GM19043 (cell line): Measurements from ENCODE around the gene AHI1.

ENCODE experiments used
- ATAC-seq: cut with Tn5 transposase; IDR thresholded peaks from one replicate; pipeline ENCODE4 v1.9.1; 2021; ENCODE audit warnings: low read depth; ENCODE audit not compliant: unreplicated experiment

Gene AHI1

GRCh38 chr6:135497412-135498184 lies at the start of gene AHI1:
AHI1 (minus strand) TSS chr6:135497740; CDS start chr6:135492237, 5,503 bp downstream.
- peak; percentile 95 for ATAC-seq

DNA sequence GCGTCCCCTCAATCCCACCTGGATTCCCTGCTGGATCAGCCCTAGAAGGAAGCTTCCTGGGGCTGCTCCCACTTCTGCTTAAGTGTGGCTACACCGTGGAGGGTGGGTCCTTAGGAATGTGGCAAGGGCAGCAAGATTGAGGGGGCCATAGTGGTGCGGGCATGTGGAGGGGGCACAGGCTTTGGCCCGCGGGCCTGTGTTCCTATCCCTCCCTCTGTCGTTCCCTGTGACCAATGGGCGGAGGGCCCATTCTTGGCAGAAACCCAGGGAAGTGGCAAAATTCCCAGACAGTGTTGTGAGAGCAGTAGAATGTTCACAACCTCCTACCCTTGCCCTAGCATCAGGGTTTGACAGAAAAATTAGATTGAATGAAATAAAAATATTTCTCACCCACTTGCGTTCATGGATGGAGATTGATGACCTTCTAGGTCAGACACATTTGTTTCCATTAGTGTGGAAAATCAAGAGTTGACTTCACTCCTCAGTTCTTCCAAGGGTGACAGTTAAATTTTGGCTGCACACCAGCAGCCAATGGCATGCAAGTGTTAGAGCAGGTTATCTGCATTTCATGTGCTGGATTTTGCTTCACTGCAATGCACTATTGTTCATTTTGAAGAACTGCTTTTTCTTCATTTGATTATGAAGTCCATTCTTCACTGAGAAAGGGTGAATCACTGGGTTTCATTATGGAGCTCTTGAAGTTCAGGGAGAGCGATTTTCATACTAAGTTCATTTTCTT lies 49.3 kb upstream of the AHI1 start:
- no peak for ATAC-seq

GRCh38 chr6:135546206-135546605 lies 48.7 kb upstream of the AHI1 start:
- no peak for ATAC-seq

DNA sequence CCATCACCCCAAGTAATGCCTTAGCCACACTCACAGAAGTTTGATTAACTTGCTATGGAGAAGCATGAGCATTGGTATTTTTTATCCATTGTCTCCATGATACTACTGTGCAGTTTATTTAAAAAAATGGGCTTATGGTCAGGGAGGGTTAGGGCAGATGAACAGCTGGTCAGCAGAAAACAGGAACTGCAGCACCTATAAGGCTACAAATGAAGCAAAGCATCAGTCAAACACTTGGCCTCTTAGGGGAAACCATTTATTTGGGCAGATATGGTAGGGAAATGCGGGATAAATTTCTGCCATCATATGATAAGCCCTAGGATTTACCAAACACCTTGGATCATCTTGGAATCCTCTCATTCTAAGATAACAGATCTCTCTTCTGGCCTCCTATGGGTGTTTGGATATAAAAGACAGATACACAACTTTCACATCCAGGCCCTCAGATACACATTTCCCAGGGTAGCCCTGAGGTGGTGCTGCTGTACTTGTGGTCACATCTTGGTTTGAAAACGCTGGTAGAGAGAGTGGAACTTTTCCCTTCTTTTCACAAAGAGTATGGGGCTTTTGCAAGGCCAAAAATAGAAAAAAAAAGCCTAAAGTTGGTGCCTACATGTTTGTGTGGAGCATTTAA lies 42.8 kb upstream of the AHI1 start:
- no peak for ATAC-seq

GRCh38 chr6:135537741-135538301 lies 40.3 kb upstream of the AHI1 start:
- ATAC-seq, result no peak

- no peak for ATAC-seq
These were observed 38.5 kb upstream of the AHI1 start for GRCh38 chr6:135535989-135536414.

DNA sequence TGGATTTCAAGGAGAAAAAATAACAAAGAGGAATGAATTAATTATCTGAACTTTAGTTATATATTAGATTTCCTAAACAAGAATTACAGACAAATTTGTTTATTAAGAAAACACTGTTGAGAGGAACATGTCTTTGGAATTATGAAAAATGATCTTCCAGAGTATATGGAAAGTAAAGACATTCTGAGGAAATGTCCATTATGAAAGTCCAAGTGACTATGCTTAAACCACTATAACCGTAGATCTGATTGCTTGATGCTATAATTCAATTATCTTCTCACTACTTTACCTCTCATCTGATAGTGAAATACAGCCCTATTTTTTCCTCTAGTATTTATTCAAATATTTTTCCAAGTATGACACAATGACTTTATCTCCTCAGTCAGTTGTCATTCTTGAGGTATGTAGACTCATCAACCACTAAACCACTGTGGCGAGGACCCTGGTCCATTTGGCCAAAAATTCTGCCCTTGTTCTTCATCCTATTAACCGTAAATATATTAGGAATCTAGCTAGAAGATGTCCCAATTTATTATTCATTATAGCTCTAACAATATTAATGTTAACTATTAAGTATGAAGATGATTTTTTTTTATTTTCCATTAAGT lies 37.3 kb upstream of the AHI1 start:
- ATAC-seq, result no peak

DNA sequence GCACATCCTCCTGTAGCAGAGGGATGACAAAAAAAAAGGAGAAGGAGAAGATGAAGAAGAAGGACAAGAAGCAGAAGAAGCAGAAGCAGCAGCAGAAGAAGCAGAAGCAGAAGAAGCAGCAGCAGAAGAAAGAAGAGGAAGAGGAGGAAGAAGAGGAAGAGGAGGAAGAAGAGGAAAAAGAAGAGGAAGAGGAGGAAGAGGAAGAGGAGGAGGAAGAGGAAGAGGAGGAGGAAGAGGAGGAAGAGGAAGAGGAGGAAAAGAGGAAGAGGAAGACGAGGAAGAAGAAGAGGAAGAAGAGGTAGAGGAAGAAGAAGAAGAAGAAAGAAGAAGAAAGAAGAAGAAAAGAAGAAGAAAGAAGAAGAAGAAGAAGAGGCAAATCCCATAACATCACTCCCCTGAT lies 35.0 kb upstream of the AHI1 start:
- ATAC-seq, result no peak

DNA sequence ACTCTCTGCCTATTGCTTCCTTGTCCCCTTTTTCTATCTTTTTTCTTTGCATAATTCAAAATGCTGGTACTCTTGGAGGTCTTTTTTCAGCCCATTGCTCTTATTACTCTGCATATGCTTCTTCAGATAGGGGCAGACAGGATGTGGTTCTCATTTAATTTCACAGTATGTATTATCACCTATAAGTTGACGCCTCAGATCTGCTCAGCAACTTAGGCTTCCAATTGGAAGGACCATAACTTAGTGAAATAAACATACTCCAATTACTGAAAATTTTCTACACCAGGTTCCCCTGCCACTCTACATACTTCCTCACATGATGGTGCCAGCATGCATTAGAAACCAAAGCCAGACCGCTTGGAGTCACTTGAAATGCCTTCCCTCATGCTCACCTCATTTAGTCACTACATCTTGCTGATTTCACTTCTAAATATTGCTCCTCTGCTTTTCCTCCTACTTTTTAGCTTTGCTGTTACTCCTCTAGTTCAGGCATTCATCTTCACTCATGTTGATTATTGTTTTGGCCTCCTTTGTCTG lies 34.5 kb upstream of the AHI1 start:
- ATAC-seq, result no peak

DNA sequence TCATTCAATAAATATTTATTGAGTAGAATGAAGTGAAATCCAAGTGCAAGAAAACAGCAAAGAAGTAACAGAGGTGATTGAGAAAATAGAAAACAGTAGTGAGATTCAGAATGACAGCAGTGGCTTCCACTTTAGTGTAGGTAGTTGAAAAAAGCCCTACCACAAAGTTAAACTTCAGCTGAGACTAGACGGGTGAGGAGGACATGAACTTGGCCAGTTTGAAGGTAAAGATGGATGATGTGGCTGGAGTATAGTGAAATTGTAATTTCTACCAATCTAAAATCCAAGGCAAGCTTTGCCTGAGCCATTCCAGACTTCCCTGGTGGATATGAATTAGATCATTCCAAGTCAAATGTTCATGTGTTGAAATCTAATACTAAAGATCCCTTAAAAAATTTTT lies 32.6 kb upstream of the AHI1 start:
- ATAC-seq, result no peak

- no peak for ATAC-seq
These were observed 30.4 kb upstream of the AHI1 start for GRCh38 chr6:135527960-135528249.

DNA sequence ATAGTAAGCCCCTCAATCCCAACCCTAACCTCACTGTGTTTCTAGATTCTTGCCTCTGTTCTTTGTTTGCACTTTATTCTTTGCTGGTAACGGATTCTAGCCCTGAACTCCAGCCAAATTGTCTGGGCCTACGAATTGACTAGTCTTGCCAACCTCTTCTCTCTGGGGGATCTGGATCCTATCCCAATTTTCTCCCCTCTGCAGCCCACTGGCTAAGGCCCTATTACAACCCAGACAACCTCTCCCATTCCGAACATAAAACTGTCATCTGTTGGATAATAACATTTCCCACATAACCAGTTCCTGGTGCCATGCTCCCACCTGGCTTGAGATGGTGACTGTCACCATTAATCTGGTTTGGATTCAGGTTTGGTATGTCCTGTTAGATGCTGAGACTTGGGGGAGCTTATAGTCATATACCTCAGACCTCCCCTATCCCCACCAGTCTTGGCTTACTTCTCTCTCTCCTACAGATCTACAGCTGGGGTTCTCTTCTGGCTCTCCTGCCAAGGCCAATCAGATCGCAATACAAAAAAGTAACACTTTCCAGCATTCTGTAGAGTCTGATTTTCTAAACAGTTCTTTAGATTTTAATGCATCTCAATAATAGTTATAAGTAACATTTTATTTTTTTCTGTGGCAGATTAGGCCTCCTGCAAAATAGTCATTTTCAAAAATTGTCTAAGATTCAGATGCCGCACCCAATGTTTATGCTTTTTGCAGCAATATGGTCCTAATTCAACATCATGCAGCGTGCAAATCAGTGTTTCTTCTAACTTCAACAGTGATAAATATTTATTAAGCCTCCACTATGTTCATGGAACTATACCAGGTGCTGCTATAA lies 29.8 kb upstream of the AHI1 start:
- ATAC-seq, result no peak

GRCh38 chr6:135525594-135525993 lies 28.1 kb upstream of the AHI1 start:
- no peak for ATAC-seq

GRCh38 chr6:135522965-135523692 lies 25.6 kb upstream of the AHI1 start:
- ATAC-seq, result no peak

GRCh38 chr6:135521431-135521830 lies 23.9 kb upstream of the AHI1 start:
- no peak for ATAC-seq

DNA sequence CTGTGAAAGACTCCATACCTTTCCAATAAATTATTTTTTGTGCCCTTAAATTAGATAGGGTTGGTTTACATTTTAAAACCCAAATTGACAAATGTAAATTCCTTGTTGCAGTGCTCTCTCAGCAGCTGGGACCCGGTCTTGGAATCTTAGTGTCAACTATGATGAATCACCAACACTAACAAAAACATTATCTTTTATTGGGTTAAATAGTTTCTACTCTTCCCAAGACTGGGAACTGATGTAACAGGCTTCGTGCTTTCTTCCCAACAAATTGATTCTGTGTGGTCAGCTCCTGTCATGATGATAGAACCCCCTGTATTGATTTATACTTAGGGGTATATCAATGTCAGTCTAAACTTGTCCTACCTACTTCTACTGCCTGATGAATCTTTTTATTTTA lies 23.2 kb upstream of the AHI1 start:
- ATAC-seq, result no peak

DNA sequence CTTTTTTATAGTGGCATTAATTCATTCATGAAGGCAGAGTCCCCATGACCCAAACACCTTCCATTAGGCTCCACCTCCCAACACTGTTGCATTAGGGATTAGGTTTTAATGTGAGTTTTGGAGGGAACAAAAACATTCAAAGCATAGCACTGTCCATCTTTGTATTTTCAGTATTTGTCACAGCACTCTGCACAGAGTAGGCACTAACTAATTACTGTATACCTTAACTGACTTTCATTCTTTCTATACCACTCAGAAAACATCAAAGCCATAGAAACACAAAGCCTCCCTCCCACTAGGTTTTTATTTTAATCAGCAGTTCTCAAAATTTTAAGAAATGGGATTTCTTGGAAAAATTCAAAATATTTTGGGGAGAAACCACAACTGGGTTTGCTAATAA lies 21.8 kb upstream of the AHI1 start:
- no peak for ATAC-seq

DNA sequence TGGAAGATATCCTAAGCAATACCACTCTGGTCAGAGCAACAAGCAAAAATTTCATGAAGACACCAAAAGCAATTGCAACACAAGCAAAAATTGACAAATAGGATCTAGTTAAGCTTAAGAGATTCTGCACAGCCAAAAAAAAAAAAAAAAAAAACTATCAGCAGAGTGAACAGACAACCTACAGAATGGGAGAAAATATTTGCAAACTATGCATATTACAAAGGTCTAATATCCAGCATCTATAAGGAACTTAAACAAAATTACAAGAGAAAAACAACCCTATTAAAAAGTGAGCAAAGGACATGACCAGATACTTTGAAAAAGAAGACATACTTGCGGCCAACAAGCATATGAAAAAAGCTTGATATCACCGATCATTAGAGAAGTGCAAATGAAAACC lies 20.0 kb upstream of the AHI1 start:
- ATAC-seq, result no peak

DNA sequence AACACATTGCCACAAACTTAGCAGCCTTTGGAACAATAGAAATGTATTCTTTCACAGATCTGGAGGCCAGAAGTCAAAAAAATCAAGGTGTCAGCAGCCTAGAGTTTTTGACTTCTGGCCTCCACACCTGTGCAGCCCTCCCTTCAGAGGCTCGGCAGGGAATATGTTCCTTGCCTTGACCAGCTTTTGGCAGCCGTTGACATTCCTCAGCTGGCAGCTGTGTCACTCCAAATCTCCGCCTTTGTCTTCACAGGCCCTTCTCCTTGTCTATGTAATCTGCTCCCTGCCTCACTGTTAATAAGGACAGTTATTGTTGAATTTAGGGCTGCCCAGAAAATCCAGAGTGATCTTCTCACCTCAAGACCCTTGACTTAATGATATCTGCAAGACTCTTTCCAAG lies 17.2 kb upstream of the AHI1 start:
- no peak for ATAC-seq
